Heart right ventricle (tissue), 16 donors: ENCODE results near the gene FYB1. TPM values are rescaled to one million over a fixed set of nuclear protein-coding genes. Genes with fewer than 3 reads are reported as not detected.
A peak's percentile ranks its signal among the peaks of the same experiment; 100 is the strongest.

ENCODE experiments used
- ATAC-seq, 8 donors: fragments of 200-7000 bp; cut with Tn5 transposase; one replicate each; pipeline ENCODE4 v1.9.1; 2020; ENCODE audit warnings: mild to moderate bottlenecking in 8 of 8, moderate library complexity in 8 of 8, moderate number of reproducible peaks in 1 of 8
- DNase-seq, 2 donors: peaks; one replicate each; pipeline ENCODE4 v3.0.0-alpha.2; 2020
- H3K27ac ChIP-seq, 10 donors: fragments of 200-600 bp; sonication (generic) in 2 of 10; one replicate each; pipeline versions ENCODE4 v1.5.0 to v1.8.0; 2020 to 2022; ENCODE audit warnings: mild to moderate bottlenecking in 3 of 10
- H3K27me3 ChIP-seq, 7 donors: fragments of 200-600 bp; one replicate each; pipeline ENCODE4 v1.8.0; 2021 to 2022; ENCODE audit warnings: mild to moderate bottlenecking in 2 of 7
- H3K36me3 ChIP-seq, 9 donors: fragments of 200-600 bp; sonication (generic) in 1 of 9; one replicate each; pipeline versions ENCODE4 v1.5.0 to v1.8.0; 2020 to 2022; ENCODE audit warnings: mild to moderate bottlenecking in 2 of 9
- H3K4me1 ChIP-seq, 9 donors: fragments of 200-600 bp; sonication (generic) in 1 of 9; one replicate each; pipeline versions ENCODE4 v1.5.0 to v1.8.0; 2020 to 2022; ENCODE audit warnings: mild to moderate bottlenecking in 4 of 9
- H3K4me3 ChIP-seq, 10 donors: fragments of 200-600 bp; sonication (generic) in 2 of 10; one replicate each; pipeline versions ENCODE4 v1.5.0 to v1.8.0; 2020 to 2022; ENCODE audit warnings: mild to moderate bottlenecking in 7 of 10, moderate library complexity in 2 of 10
- H3K9me3 ChIP-seq, 11 donors: fragments of 200-600 bp in 10 of 11; sonication (generic) in 2 of 11; one replicate each; pipeline versions ENCODE4 v1.5.0 to v1.8.0; 2013 to 2022; ENCODE audit warnings: mild to moderate bottlenecking in 2 of 11, control low read depth in 1 of 11, moderate library complexity in 1 of 11
- CTCF ChIP-seq, 9 donors: fragments of 200-600 bp; sonication (generic) in 2 of 9; IDR thresholded peaks; one replicate each; pipeline versions ENCODE4 v1.5.0 to v1.8.0; 2021 to 2022; ENCODE audit warnings: antibody characterized with exemption in 9 of 9, mild to moderate bottlenecking in 5 of 9, moderate library complexity in 1 of 9
- WGBS, 2 donors: extraction: QIAGEN DNeasy Blood & Tissue Kit; methylation state at CpG; one replicate each; pipeline ENCODE4 v1.1.7; 2013; ENCODE audit warnings: inconsistent platforms in 1 of 2; 5-methylcytosine and 5-hydroxymethylcytosine counted together
- intact Hi-C, 10 donors: fragments of 100-400 bp; cut with DNase I; formaldehyde crosslinking; loops; one replicate each; pipeline versions ENCODE4 v1.11.1 to v1.14.2; 2022
- polyA plus RNA-seq, 2 donors: library from polyadenylated mRNA; stranded (reverse); fragments of 200-250 nt; gene quantifications; one replicate each; pipeline ENCODE4 v1.2.3, GENCODE V29; 2013
- total RNA-seq, 10 donors: library from RNA; stranded (reverse); fragmentation: NEBNext Ultra II Directional in 3 of 10; extraction: Animal tissue kit (Norgen Biotek cat#: 25700) in 3 of 10; gene quantifications; one replicate each; pipeline versions ENCODE4 v1.2.1 to v1.2.4, GENCODE V29; 2021 to 2023
- donor health status: Arrhythmogenic right ventricular cardiomyopathy.
- donor health status: ischemic (EF 13 %, LVEDD 7.1; RV severe dilation, severe dysfunction).
- donor health status: healthy with polysubstance abuse.
- donor health status: DM: no; HTN: yes; CAD: no.
- donor health status: DM: no; HTN: no; CAD: no.
- donor health status: ischemic (EF 25% LVEDD 6.9; RV normal size, moderate dysfunction).
- donor health status: ischemic (EF 25% LVEDD 5.7; RV mildly dilated, moderate dysfunction).
- donor health status: healthy.
- donor health status: DM: yes; HTN: yes; CAD: no.
- donor health status: Ischemic cardiomyopathy.
- donor health status: ischemic (EF 35%, LVEDD 5.7; RV mildly dilated, moderate dysfunction).
- donor health status: nonischemic (EF 11% LVEDD 7.7; RV severe dilation, severe dysfunction).
- donor health status: DM: yes; HTN: yes; CAD: no.
- donor health status: PGD.
- donor health status: ischemic (EF 29% LVEDD 5.4; RV normal size, mild dysfunction).
- donor health status: nonischemic (EF 23%, LVEDD 6.1; RV moderate dilation, normal function).

FYB1 gene
- total and polyA plus RNA-seq, 12 donors, result 0.61 to 33.8 (median 2.3) TPM

GRCh38 chr5:39059064-39059463, 160.3 kb downstream of the FYB1 start:
- peaks cover 0 to 5% (median 0%) of the 10 kb centered on the region in 9 donors for H3K36me3 ChIP-seq
- 32 to 33% methylated on average over 2 of the region's 2 CpGs for WGBS, 2 donors
- no peaks in the 10 kb centered on the region for H3K9me3 ChIP-seq
- H3K4me3 ChIP-seq, result no peak overlapping the region
- peak overlapping the region in 2 of 10 donors; percentile 9 to 59 for H3K27ac ChIP-seq
- DNase-seq (no peak), ATAC-seq (no peak)
- no peak for TF ChIP-seq CTCF (IDR thresholded peaks at IDR 0.05)
- intact Hi-C loops, result loop anchor here in 1 of 10 donors (5.0 kb wide), 1 partner anchor 37 kb away; no protein-coding TSS in a partner anchor
- no peaks in the 10 kb centered on the region for H3K27me3 ChIP-seq
- H3K4me1 ChIP-seq, result peaks cover 3 to 100% (median 82%) of the 10 kb centered on the region in 9 donors

GRCh38 chr5:39058178-39058921, 161.0 kb downstream of the FYB1 start:
- H3K4me1 ChIP-seq, result peaks cover 3 to 97% (median 78%) of the 10 kb centered on the region in 9 donors
- H3K4me3 ChIP-seq, result peak overlapping the region in 8 of 10 donors; percentile 1 to 45 (median 28)
- ATAC-seq, result no peak

DNA sequence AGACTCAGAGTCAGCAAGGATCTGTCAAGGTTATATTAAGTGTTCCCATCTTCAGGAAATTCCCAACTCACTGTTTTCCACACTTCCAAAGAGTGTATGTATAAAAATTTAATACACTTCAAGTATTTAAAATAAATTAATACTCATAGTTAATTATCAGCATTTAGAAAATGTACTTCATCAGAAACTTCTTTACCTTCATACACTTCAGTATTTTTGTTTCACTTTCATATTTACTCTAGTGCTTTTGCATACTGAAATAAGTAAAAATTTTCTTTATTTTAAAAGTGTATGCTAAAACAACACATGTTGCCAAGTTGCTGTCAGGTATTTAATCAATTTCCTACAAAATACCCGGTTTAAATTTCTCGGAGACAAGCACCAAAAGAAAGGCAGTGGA, 161.6 kb downstream of the FYB1 start:
- WGBS, 2 donors, result 22 to 41% methylated on average over 2 of the region's 2 CpGs
- H3K27me3 ChIP-seq, result no peaks in the 10 kb centered on the region
- no peak for TF ChIP-seq CTCF (IDR thresholded peaks at IDR 0.05)
- H3K9me3 ChIP-seq, result no peaks in the 10 kb centered on the region
- H3K4me1 ChIP-seq, result peaks cover 3 to 97% (median 78%) of the 10 kb centered on the region in 9 donors
- no peak for DNase-seq
- H3K27ac ChIP-seq, result peak overlapping the region in 5 of 10 donors; percentile 24 to 65 (median 37)
- peak overlapping the region in 8 of 10 donors; percentile 1 to 45 (median 28) for H3K4me3 ChIP-seq
- intact Hi-C loops, result loop anchor here in 1 of 10 donors (5.0 kb wide), 1 partner anchor 35 kb away; no protein-coding TSS in a partner anchor
- peaks cover 0 to 5% (median 0%) of the 10 kb centered on the region in 9 donors for H3K36me3 ChIP-seq
- ATAC-seq, result no peak

More at GRCh38 chr5:39058178-39058921, 161.0 kb downstream of the FYB1 start:
- DNase-seq, result no peak
- intact Hi-C loops, result loop anchor here in 1 of 10 donors (5.0 kb wide), 1 partner anchor 36 kb away; no protein-coding TSS in a partner anchor
- WGBS, 2 donors, result 50 to 71% methylated on average over 2 of the region's 2 CpGs
- Histone ChIP-seq H3K27ac (peak overlapping the region in 5 of 10 donors; percentile 24 to 65 (median 37)), H3K27me3 (no peaks in the 10 kb centered on the region), H3K36me3 (peaks cover 0 to 5% (median 0%) of the 10 kb centered on the region in 9 donors), H3K9me3 (no peaks in the 10 kb centered on the region)
- no peak for TF ChIP-seq CTCF (IDR thresholded peaks at IDR 0.05)

DNA sequence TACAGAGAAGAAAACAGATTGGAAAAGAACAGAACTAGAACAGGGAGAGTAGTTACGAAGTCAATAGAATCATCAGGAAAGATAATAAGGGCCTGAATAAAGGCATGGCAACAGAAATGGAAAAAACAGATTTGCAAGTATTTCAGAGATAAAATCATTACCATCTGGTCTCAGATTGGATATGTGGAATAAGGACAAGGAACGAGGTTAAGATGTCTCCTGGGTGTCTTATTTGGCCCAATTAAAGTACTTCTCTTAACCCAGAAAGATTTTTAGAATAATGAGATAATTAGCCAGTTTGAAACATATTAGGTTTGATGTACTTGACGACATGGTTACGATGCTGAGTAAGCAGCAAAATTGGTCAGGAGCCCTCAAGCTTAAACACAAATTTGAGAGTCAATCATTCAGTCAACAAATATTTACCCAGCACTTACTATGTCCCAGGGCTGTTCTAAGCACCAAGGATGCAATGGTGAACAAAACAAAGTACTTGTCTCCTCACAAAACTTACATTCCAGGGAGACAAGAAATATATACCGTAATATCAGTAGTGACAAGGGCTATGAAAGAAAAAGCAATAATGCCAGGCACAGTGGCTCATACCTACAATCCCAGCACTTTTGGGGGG, 163.5 kb downstream of the FYB1 start:
- Histone ChIP-seq H3K27me3 (no peaks in the 10 kb centered on the region), H3K36me3 (peaks cover 0 to 5% (median 0%) of the 10 kb centered on the region in 9 donors), H3K27ac (peak overlapping the region in 3 of 10 donors; percentile 27 to 42 (median 31)), H3K4me3 (no peak overlapping the region), H3K4me1 (peaks cover 0 to 92% (median 66%) of the 10 kb centered on the region in 9 donors), H3K9me3 (no peaks in the 10 kb centered on the region)
- ATAC-seq (peak in 4 of 8 donors; percentile 43 to 54 (median 48)), DNase-seq (no peak)
- no peak for TF ChIP-seq CTCF (IDR thresholded peaks at IDR 0.05)
- WGBS, 2 donors, result 78 to 88% methylated on average over 5 of the region's 5 CpGs
- intact Hi-C loops, result loop anchor here in 1 of 10 donors (5.0 kb wide), 1 partner anchor 34 kb away; no protein-coding TSS in a partner anchor
